Caco-2 (cell line): ENCODE data around the gene TBCK. TPM values are rescaled to one million over a fixed set of nuclear protein-coding genes. Genes with fewer than 3 reads are reported as not detected.

Experiments used
- BruUV-seq: library from RNA; stranded (reverse); fragments of 400-500 nt; replicated peaks from 2 replicates; lab custom pipeline; 2021; lab: Mats Ljungman, UMichigan
- CTCF ChIA-PET: fragments of 300-600 bp; sonication (Branson Sonifier 250); formaldehyde crosslinking; loops from one replicate; lab custom pipeline; 2022; ENCODE audit warnings: antibody characterized with exemption; lab: Charles Lee
- POLR2A ChIA-PET: fragments of 300-600 bp; sonication (Branson Sonifier 250); formaldehyde crosslinking; loops from one replicate; lab custom pipeline; 2022; ENCODE audit warnings: antibody characterized with exemption; lab: Charles Lee
- DNase-seq, 2 experiments: peaks; one replicate each; pipeline versions ENCODE4 v3.0.0 to v3.0.0-alpha.2; 2020 to 2022
- H3K27me3 ChIP-seq: replicated peaks from 2 replicates; pipeline ENCODE4 v1.6.0; 2011; ENCODE audit warnings: low read length; ENCODE audit not compliant: control insufficient read depth, insufficient read depth
- H3K36me3 ChIP-seq: 2 replicates; pipeline ENCODE4 v1.5.1; 2011; ENCODE audit warnings: low read length; ENCODE audit not compliant: control insufficient read depth, insufficient read depth
- H3K4me1 ChIP-seq: fragments of 250-450 bp; sonication (Bioruptor Pico); 2 replicates; pipeline ENCODE4 v1.5.1; 2020; ENCODE audit warnings: mild to moderate bottlenecking
- H3K4me3 ChIP-seq: 2 replicates; pipeline ENCODE4 v1.5.1; 2011; ENCODE audit warnings: low read depth, mild to moderate bottlenecking, control low read depth, low read length
- H3K9me3 ChIP-seq: fragments of 250-450 bp; sonication (Bioruptor Pico); 2 replicates; pipeline ENCODE4 v1.5.1; 2020; ENCODE audit warnings: mild to moderate bottlenecking, moderate library complexity
- H3K27ac Mint-ChIP-seq: one replicate; pipeline ENCODE4 v1.8.0; 2022; ENCODE audit warnings: mixed read lengths; ENCODE audit not compliant: unreplicated experiment
- H3K27me3 Mint-ChIP-seq: one replicate; pipeline ENCODE4 v1.8.0; 2022; ENCODE audit warnings: mixed read lengths; ENCODE audit not compliant: insufficient read depth, unreplicated experiment
- H3K36me3 Mint-ChIP-seq: one replicate; pipeline ENCODE4 v1.8.0; 2022; ENCODE audit warnings: mild to moderate bottlenecking, mixed read lengths; ENCODE audit not compliant: insufficient read depth, unreplicated experiment
- H3K4me1 Mint-ChIP-seq: one replicate; pipeline ENCODE4 v1.8.0; 2022; ENCODE audit warnings: low read depth, mixed read lengths; ENCODE audit not compliant: unreplicated experiment
- H3K4me3 Mint-ChIP-seq: one replicate; pipeline ENCODE4 v1.8.0; 2022; ENCODE audit warnings: mild to moderate bottlenecking, moderate library complexity, mixed read lengths; ENCODE audit not compliant: unreplicated experiment
- H3K9me3 Mint-ChIP-seq: one replicate; pipeline ENCODE4 v1.8.0; 2022; ENCODE audit warnings: mixed read lengths; ENCODE audit not compliant: unreplicated experiment
- CTCF ChIP-seq, 2 experiments: fragments of 200-600 bp in 1 of 2; IDR thresholded peaks; 1 replicate in 1 of 2; 2 replicates in 1 of 2; pipeline versions ENCODE4 v1.5.1 to v1.8.0; 2011 to 2022; ENCODE audit warnings: antibody characterized with exemption in 1 of 2, control low read depth in 1 of 2, inconsistent platforms in 1 of 2, low read depth in 1 of 2, low read length in 1 of 2, mild to moderate bottlenecking in 1 of 2, moderate library complexity in 1 of 2; ENCODE audit not compliant: insufficient read depth in 1 of 2, severe bottlenecking in 1 of 2, unreplicated experiment in 1 of 2
- intact Hi-C: fragments of 100-400 bp; cut with micrococcal nuclease; formaldehyde crosslinking; loops from one replicate; pipeline ENCODE4 v1.10.0; 2022; ENCODE audit not compliant: unreplicated experiment
- total RNA-seq: library from RNA; stranded (reverse); gene quantifications from 2 replicates; pipeline ENCODE4 v1.2.3, GENCODE V29; 2022

The TBCK gene
- total RNA-seq, 1 experiment from 2014 or later, result 51.1 TPM

GRCh38 chr4:106083065-106083464 is 232.9 kb downstream of the TBCK start:
- no peak overlapping the region for H3K4me3 Mint-ChIP-seq
- CTCF ChIA-PET, result no interaction called here
- no peak for TF ChIP-seq CTCF (IDR thresholded peaks at IDR 0.05; ENCODE audit: insufficient read depth in 1 of 2, low read depth in 1 of 2, low read length in 1 of 2, severe bottlenecking in 1 of 2, unreplicated experiment in 1 of 2)
- Histone ChIP-seq H3K4me3 (no peak overlapping the region), H3K4me1 (no peaks in the 10 kb centered on the region), H3K27me3 (no peaks in the 10 kb centered on the region), H3K9me3 (no peaks in the 10 kb centered on the region), H3K36me3 (no peaks in the 10 kb centered on the region)
- no peaks in the 10 kb centered on the region for H3K36me3 Mint-ChIP-seq
- H3K27me3 Mint-ChIP-seq, result no peaks in the 10 kb centered on the region
- peaks cover 2% of the 10 kb centered on the region for H3K9me3 Mint-ChIP-seq
- BruUV-seq, result no TSS peak
- no peak overlapping the region for H3K27ac Mint-ChIP-seq
- DNase-seq, result no peak
- no peaks in the 10 kb centered on the region for H3K4me1 Mint-ChIP-seq
- intact Hi-C loops, result no loop called here
- POLR2A ChIA-PET, result no interaction called here

GRCh38 chr4:106080376-106080775 is 235.6 kb downstream of the TBCK start:
- ChIA-PET POLR2A (no interaction called here), CTCF (no interaction called here)
- no peak overlapping the region for H3K4me3 Mint-ChIP-seq
- Histone ChIP-seq H3K4me1 (no peaks in the 10 kb centered on the region), H3K4me3 (no peak overlapping the region), H3K9me3 (no peaks in the 10 kb centered on the region), H3K36me3 (no peaks in the 10 kb centered on the region; the same call in 1 of the 2 replicates), H3K27me3 (no peaks in the 10 kb centered on the region)
- no peak overlapping the region for H3K27ac Mint-ChIP-seq
- intact Hi-C loops, result no loop called here
- no TSS peak for BruUV-seq
- H3K9me3 Mint-ChIP-seq, result peaks cover 23% of the 10 kb centered on the region
- no peak for DNase-seq
- H3K27me3 Mint-ChIP-seq, result no peaks in the 10 kb centered on the region
- H3K4me1 Mint-ChIP-seq, result no peaks in the 10 kb centered on the region
- TF ChIP-seq CTCF (IDR thresholded peaks at IDR 0.05; ENCODE audit: insufficient read depth in 1 of 2, low read depth in 1 of 2, low read length in 1 of 2, severe bottlenecking in 1 of 2, unreplicated experiment in 1 of 2), result no peak
- H3K36me3 Mint-ChIP-seq, result no peaks in the 10 kb centered on the region

GRCh38 chr4:106079616-106080015 is 236.4 kb downstream of the TBCK start:
- Mint-ChIP-seq H3K36me3 (no peaks in the 10 kb centered on the region), H3K27me3 (no peaks in the 10 kb centered on the region), H3K27ac (no peak overlapping the region), H3K9me3 (peaks cover 23% of the 10 kb centered on the region), H3K4me3 (no peak overlapping the region), H3K4me1 (no peaks in the 10 kb centered on the region)
- BruUV-seq, result no TSS peak
- Histone ChIP-seq H3K4me1 (no peaks in the 10 kb centered on the region), H3K36me3 (no peaks in the 10 kb centered on the region; the same call in 1 of the 2 replicates), H3K4me3 (no peak overlapping the region), H3K27me3 (no peaks in the 10 kb centered on the region), H3K9me3 (no peaks in the 10 kb centered on the region)
- ChIA-PET CTCF (no interaction called here), POLR2A (no interaction called here)
- intact Hi-C loops, result no loop called here
- DNase-seq, result no peak
- TF ChIP-seq CTCF (IDR thresholded peaks at IDR 0.05; ENCODE audit: insufficient read depth in 1 of 2, low read depth in 1 of 2, low read length in 1 of 2, severe bottlenecking in 1 of 2, unreplicated experiment in 1 of 2), result no peak
